ENCODE results near the gene CSRP3. TPM values are rescaled to one million over a fixed set of nuclear protein-coding genes. Genes with fewer than 3 reads are reported as not detected.

Gene CSRP3
- total and polyA plus RNA-seq, 2 of the 4 experiments (the other 2 are of a cell fraction) = not detected

GRCh38 chr11:19176629-19177186 lies 25.1 kb downstream of the CSRP3 start:
- no peak overlapping the region for H3K4ac ChIP-seq (ENCODE audit: low read depth, low read length)
- H3K23ac ChIP-seq (ENCODE audit: low read depth, low read length) = no peak overlapping the region
- in situ Hi-C loops (cut with MboI; ENCODE audit: low sequenced_read_pairs) = no loop called here
- no peak overlapping the region for H2AK5ac ChIP-seq (ENCODE audit: low read depth, low read length)
- no peak overlapping the region for H3K18ac ChIP-seq (ENCODE audit: low read depth, low read length)
- H2BK5ac ChIP-seq (ENCODE audit: low read depth, low read length, poor library complexity, severe bottlenecking) = no peak overlapping the region
- H3K4me3 ChIP-seq (ENCODE audit: insufficient read depth, low read depth, low read length) = no peak overlapping the region
- no peaks in the 10 kb centered on the region for H3K4me1 ChIP-seq (ENCODE audit: control insufficient read depth, insufficient read depth, low read length)
- peaks cover 13% of the 10 kb centered on the region for H3K36me3 ChIP-seq (ENCODE audit: control insufficient read depth, insufficient read depth, low read length)
- ChIA-PET POLR2A (ENCODE audit: unreplicated experiment) (no interaction called here), CTCF (no interaction called here)
- no peak overlapping the region for H4K8ac ChIP-seq (ENCODE audit: low read depth in 2 of 2, low read length in 2 of 2)
- H4K20me1 ChIP-seq (ENCODE audit: insufficient read depth, low read length) = no peaks in the 10 kb centered on the region
- no peak overlapping the region for H4K91ac ChIP-seq (ENCODE audit: insufficient read depth, low read depth, low read length)
- no peak overlapping the region for H2BK120ac ChIP-seq (ENCODE audit: low read depth, low read length)
- intact Hi-C loops (cut with micrococcal nuclease) = no loop called here
- no peak overlapping the region for H2BK20ac ChIP-seq (ENCODE audit: low read depth, low read length)
- no peak overlapping the region for H3K9ac ChIP-seq (ENCODE audit: low read depth, low read length)
- ATAC-seq (ENCODE audit: low read depth) (no peak), DNase-seq (no peak)
- H3K14ac ChIP-seq (replicated peaks; ENCODE audit: low read depth, low read length) = no peak overlapping the region
- no peaks in the 10 kb centered on the region for H3K9me3 ChIP-seq (ENCODE audit: control insufficient read depth, insufficient read depth, low read length)
- no peak overlapping the region for H3K4me2 ChIP-seq (ENCODE audit: low read depth, low read length)
- H3K56ac ChIP-seq (ENCODE audit: extremely low read depth, insufficient read depth, low read length) = no peak overlapping the region
- dilution Hi-C loops (cut with HindIII; ENCODE audit: low sequenced_read_pairs, unreplicated experiment) = no loop called here
- H4K5ac ChIP-seq (ENCODE audit: low read depth, low read length) = no peak overlapping the region
- no peaks in the 10 kb centered on the region for H3K79me1 ChIP-seq (ENCODE audit: low read depth in 1 of 2, low read length in 2 of 2)
- H2AK9ac ChIP-seq (replicated peaks; ENCODE audit: low read depth, low read length, poor library complexity) = no peak overlapping the region
- no peak overlapping the region for H2BK15ac ChIP-seq (ENCODE audit: low read depth, low read length)
- H3K27me3 ChIP-seq (ENCODE audit: control insufficient read depth, insufficient read depth, low read length) = no peaks in the 10 kb centered on the region
- TF ChIP-seq RAD21 (IDR thresholded peaks at IDR 0.05; ENCODE audit: low read length) (no peak), CHD1 (IDR thresholded peaks at IDR 0.05; ENCODE audit: low read depth, low read length) (no peak), CEBPB (IDR thresholded peaks at IDR 0.05; ENCODE audit: low read depth, low read length) (no peak), MAZ (IDR thresholded peaks at IDR 0.05; ENCODE audit: borderline replicate concordance, low read depth, low read length) (no peak), RFX5 (IDR thresholded peaks at IDR 0.05; ENCODE audit: low read depth, low read length) (no peak), FOS (IDR thresholded peaks at IDR 0.05; ENCODE audit: low read depth, low read length) (no peak), SMC3 (IDR thresholded peaks at IDR 0.05; ENCODE audit: low read depth, low read length) (no peak), NFE2L2 (IDR thresholded peaks at IDR 0.05; ENCODE audit: low read depth, low read length) (no peak), BHLHE40 (IDR thresholded peaks at IDR 0.05; ENCODE audit: low read depth, low read length) (no peak), ELK1 (IDR thresholded peaks at IDR 0.05; ENCODE audit: borderline replicate concordance, low read depth, low read length) (no peak), USF2 (IDR thresholded peaks at IDR 0.05; ENCODE audit: low read depth, low read length) (no peak), MXI1 (IDR thresholded peaks at IDR 0.05; ENCODE audit: borderline replicate concordance, low read depth, low read length) (no peak), POLR2A (IDR thresholded peaks at IDR 0.05; ENCODE audit: low read depth, low read length) (no peak), RCOR1 (IDR thresholded peaks at IDR 0.05; ENCODE audit: insufficient replicate concordance, low read length) (no peak), MAFK (IDR thresholded peaks at IDR 0.05; ENCODE audit: low read depth, low read length) (no peak), CTCF (conservative IDR thresholded peaks at IDR 0.05; ENCODE audit: low read depth, low read length) (no peak)
- WGBS, 2 experiments (ENCODE audit: extremely low coverage in 2 of 2, insufficient read length in 1 of 2) = no CpG with 5 or more reads among the region's 2 CpGs
- H3K27ac ChIP-seq (ENCODE audit: insufficient read depth, low read length) = no peak overlapping the region
- no peak overlapping the region for H2AFZ ChIP-seq (replicated peaks; ENCODE audit: low read length, poor library complexity)
- H3K9me1 ChIP-seq (ENCODE audit: insufficient read depth, low read length) = 0 out of 2 replicates have a peak, but pooled peaks cover 1% of the 10 kb centered on the region
- no TSS peak for BruUV-seq (replicated peaks)

Measured in IMR-90 (cell line).